GM19468 (cell line): ENCODE results near the gene TTF2.
"Not testable (repeated sequence)": the region's sequence is repeated elsewhere in the genome, so short reads cannot be mapped to it uniquely, and the experiment has no call there.

Experiments used
- ATAC-seq: cut with Tn5 transposase; IDR thresholded peaks from one replicate; pipeline ENCODE4 v1.9.1; 2021; ENCODE audit warnings: mild to moderate bottlenecking, moderate library complexity, moderate number of reproducible peaks; ENCODE audit not compliant: unreplicated experiment; ENCODE audit errors: extremely low read depth

TTF2 gene

GRCh38 chr1:117146072-117146471, 85.9 kb downstream of the TTF2 start:
- ATAC-seq = no peak

GRCh38 chr1:117146575-117147340, 86.6 kb downstream of the TTF2 start:
- no peak for ATAC-seq

- ATAC-seq = no peak
These were observed 87.3 kb downstream of the TTF2 start for GRCh38 chr1:117147341-117147831.

GRCh38 chr1:117147856-117148588, 87.9 kb downstream of the TTF2 start:
- ATAC-seq = no peak

DNA sequence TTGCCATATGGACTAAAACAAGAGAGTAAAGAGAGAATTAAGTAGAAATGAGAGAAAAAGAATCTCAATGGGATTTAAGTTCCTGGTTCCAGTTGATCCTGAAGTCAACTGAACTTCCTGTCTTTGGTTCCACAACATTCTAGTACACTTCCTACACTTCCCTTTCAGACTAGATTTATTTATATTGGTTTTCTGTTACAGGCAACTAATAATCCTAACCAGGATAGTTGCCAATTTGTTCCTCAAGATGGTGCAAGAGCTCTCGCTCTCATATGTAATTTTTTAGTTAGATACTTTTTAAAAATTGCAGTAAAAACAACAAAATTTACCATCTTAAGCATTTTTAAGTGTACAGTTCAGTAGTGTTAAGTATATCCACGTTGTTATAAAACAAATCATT, 90.2 kb downstream of the TTF2 start:
- no peak for ATAC-seq

- not testable (repeated sequence) for ATAC-seq
These were observed 91.2 kb downstream of the TTF2 start for GRCh38 chr1:117151305-117151704.
